LoVo (cell line): ENCODE data around the gene CNTROB.
"Not testable (repeated sequence)": the region's sequence is repeated elsewhere in the genome, so short reads cannot be mapped to it uniquely, and the experiment has no call there.

ENCODE experiments used
- DNase-seq: peaks from one replicate; pipeline ENCODE4 v3.0.0-alpha.2; 2016; ENCODE audit warnings: low spot score

The CNTROB gene

DNA sequence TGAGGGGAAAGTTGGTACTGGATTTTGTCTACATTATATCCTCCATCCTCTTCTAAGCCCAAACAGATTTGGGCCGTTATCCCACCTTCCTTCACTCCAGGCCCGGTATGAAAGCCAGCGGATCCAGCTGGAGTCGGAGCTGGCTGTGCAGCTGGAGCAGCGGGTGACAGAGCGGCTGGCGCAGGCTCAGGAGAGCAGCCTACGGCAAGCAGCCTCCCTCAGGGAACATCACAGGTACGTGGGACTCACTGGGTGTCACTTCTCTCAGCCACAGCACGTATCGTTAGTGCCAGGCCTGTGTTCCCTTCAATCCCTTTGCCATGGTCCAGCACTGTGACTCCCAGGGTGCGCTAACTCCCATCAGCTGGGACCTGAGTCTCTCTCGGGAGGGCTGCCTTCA is 11.3 kb downstream of the CNTROB start:
- no peak for DNase-seq

DNA sequence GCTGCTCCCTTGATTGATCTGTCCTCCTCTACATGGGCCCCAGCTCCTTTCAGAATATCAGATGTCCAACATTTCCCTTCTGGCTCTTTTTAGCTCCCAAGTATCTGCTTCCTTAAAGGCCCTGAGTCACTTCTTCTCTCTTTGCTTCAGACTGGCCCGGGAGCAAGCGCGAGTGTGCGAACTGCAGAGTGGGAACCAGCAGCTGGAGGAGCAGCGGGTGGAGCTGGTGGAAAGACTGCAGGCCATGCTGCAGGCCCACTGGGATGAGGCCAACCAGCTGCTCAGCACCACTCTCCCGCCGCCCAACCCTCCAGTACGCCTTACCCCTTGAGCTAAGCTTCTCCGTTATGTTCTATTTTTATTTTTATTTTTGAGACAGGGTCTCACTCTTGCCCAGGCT is 12.3 kb downstream of the CNTROB start:
- no peak for DNase-seq

DNA sequence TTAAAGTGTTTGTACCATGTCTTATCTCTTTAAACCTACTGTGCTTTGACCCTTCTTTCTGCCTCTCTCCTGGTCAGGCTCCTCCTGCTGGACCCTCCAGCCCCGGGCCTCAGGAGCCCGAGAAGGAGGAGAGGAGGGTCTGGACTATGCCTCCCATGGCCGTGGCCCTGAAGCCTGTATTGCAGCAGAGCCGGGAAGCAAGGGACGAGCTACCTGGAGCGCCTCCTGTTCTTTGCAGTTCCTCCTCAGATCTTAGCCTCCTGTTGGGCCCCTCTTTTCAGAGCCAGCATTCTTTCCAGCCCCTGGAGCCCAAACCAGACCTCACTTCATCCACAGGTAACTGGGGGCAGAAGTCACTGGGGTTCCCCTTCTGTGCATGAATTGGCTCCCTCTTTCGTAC is 13.6 kb downstream of the CNTROB start:
- DNase-seq = no peak

DNA sequence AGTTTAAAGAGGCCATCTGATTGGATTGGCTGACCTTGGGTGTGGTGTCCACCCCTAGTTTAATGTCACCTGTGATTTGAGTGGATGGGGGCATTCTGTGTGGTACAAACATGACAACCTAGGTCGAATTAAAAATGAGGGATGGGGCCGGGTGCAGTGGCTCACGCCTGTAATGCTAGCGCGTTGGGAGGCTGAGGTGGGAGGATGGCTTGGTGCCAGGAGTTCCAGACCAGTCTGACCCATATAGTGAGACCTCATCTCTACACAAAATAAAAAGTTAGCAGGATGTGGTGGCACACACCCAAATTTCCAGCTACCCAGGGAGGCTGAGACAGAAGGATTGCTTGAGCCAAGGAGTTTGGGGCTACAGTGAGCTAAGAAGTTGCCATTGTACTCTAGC is 14.4 kb downstream of the CNTROB start:
- no peak for DNase-seq

DNA sequence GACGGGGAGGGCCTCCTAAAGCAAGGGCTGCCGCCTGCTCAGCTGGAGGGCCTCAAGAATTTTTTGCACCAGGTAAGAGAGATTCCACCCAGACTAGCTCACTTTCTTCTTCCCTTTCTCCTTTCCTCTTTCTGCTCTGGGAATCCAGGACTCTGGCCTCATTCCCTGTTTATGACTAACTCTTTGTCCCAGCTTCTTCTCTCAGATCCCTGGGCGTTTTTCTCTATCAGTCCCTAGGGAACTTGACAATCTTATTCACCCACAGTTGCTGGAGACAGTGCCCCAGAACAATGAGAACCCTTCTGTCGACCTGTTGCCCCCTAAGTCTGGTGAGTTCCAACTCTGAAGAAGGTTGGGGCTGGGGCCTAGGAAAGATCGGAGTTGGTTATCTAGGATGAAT is 15.6 kb downstream of the CNTROB start:
- no peak for DNase-seq

DNA sequence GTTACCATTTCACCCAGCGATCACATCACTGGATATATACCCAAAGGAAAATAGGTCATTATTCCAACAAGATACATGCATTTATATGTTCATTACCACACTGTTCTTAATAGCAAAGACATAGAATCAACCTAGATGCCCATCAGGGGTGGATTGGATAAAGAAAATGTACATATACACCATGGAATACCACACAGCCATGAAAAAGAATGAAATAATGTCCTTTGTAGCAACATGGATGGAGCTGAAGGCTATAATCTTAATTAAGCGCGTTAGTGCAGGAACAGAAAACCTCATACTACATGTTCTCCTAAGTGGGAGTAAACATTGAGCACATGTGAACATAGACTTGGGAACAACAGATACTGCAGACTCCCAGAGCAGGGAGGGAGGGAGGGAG is 18.6 kb downstream of the CNTROB start:
- DNase-seq = no peak

DNA sequence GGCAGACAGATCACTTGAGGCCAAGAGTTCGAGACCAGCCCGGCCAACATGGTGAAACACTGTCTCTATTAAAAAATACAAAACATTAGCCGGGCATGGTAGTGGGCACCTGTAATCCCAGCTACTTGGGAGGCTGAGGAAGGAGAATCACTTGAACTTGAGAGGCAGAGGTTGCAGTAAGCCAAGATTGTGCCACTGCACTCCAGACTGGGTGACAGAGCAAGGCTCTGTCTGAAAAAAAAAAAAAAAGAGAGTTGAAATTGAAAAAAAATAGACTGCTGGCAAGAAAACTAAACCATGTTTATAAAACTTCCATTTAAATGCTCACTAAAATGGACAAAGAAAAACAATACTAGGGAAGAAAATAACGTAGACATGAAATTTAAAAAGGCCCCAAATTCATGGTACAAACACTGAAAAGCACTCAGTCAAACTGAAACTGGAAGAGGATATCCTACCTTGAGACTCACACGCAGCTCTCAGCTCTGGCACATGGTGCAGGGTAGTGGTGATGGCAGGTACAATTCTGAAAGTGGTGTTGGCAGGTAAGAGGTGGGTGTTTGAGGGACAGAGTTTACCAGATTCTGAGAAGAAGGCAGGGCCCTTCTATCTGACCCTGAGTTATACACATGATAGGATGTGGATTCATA is 19.3 kb downstream of the CNTROB start:
- DNase-seq = no peak

DNA sequence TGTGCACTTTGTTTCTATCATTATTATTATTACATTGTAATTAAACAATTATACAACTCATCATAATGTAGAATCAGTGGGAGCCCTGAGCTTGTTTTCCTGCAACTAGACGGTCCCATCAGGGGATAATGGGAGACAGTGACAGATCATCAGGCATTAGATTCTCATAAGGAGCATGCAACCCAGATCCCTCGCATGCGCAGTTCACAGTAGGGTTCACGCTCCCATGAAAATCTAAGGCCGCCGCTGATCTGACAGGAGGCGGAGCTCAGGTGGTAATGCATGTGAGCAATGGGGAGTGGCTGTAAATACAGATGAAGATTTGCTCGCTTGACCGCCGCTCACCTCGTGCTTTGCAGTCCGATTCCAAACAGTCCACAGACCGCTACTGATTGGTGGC is 21.3 kb downstream of the CNTROB start:
- DNase-seq = not testable (repeated sequence)

DNA sequence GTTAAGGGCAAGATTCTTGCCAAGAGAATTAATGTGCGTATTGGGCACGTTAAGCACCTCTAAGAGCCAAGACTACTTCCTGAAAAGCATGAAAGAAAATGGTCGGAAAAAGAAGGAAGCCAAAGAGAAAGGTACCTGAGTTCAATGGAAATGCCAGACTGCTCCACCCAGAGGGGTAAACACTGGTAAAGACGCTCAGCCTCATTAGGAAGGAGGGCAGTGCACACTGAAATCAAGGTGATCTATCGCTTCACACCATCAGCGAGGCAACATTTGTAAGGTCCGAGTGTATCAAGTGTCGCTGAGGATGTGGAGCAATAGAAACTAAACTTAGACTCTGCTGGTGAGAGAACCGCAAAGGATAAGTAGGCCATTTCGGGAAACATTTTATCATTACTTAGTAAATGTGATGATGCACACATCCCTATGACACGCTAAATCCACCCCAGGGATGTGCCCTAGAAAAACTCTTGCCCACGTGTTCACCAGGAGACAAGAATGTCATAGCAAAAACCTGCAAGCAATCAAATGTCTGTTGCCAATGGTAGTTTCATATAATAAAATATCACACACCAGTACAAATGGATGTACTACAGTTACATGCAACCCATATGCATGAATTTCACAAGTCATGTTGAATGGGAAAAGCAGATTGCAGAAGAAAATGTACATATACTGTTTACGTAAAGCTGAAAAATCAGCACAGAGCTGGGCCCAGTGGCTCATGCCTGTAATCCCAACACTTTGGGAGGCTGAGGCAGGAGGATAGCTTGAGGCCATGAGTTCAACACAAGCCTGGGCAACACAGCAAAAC is 23.6 kb downstream of the CNTROB start:
- DNase-seq = no peak

DNA sequence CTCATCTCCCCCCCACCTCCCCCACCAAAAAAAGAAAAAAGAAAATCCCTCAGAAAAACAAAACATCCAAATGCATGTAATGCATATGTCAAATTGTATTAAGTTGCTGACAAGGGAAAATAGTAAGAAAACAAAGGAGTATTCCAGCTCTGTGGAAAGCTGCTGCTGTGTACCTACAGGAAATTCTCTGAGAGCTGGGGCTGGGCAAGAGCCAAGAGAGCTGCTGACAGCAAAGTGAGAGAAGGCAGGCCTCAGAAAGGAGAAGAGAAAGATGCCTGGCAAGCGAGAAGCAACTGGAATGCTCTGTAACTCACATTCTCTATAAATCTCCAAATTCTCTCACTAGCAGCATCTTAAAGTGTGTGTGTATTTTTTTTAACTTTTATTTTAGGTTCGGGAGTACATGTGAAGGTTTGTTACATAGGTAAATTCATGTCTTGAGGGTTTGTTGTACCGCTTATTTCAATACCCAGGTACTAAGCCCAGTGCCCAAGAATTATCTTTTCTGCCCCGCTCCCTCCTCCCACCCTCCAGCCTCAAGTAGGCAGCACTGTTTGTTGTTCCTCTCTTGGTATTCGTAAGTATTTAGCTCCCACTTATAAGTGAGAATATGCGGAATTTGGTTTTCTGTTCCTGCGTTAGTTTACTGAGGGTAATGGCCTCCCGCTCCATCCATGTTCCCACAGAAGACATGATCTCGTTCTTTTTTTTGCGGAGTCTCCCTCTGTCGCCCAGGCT is 24.4 kb downstream of the CNTROB start:
- DNase-seq = no peak

DNA sequence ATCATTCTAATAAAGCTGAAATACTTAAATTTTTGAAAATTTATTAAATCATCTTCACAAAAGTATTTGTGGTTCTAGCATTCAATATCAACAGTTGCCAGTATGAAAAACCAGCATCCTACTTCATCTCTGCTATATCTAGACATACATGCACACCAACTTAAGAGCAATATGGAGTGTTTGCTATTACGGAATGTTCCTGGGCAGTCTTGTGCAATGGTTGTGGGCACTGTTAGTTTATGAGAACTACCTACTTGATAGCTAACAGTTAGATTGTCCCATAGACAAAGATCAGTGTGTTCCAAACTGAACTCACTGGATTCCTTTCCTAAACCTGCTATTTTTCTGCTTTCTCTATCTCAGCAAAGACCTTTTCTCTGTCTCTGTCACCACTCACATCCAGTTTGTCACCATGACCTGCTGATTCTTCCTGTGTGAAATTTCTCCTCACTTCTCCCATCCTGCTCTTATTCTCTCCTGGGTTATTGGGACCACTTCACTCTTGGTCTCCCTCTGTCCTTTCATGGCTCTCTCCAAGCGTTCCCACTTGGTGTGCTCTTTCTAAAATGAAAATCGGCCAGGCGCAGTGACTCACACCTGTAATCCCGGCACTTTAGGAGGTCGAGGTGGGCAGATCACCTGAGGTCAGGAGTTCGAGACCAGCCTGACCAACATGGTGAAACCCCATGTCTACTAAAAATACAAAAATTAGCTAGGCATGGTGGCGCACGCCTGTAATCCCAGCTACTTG is 27.7 kb downstream of the CNTROB start:
- no peak for DNase-seq

DNA sequence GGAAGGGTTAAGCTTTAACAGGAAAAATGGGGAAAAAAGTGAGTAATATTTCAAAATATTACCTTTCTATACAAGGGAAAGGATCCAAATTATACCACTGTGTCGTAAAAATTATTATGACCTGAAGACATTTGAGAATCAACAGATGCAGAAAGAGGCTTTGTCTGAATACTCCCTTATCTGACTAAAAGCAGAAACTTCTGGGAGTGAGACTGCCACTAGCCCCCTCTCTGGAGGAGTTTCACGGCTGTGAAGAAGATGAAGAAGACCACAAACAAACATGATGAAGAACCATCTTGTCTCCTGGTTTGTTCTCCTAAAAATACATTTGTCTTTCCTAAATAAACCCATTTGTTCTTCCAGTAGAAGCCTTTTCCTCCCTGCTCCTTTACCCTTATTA is 29.4 kb downstream of the CNTROB start:
- no peak for DNase-seq

DNA sequence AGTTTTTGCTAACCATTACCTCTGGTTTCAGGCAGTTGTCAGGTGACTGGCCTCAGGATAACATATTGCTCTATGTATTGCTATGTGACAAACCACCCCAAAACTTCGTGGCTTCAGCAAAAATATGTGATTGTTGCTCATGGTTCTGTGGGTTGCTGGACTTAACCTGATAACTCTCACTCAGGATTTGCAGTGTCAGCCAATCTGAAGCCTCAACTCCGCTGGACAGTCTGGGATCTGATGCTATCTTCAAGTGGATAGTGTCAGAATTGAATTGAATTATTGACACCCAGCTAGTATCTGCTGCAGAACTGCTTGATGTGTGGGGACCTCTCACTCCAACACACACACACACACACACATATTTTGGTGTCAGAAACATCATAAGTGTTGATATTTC is 35.7 kb downstream of the CNTROB start:
- DNase-seq = no peak

DNA sequence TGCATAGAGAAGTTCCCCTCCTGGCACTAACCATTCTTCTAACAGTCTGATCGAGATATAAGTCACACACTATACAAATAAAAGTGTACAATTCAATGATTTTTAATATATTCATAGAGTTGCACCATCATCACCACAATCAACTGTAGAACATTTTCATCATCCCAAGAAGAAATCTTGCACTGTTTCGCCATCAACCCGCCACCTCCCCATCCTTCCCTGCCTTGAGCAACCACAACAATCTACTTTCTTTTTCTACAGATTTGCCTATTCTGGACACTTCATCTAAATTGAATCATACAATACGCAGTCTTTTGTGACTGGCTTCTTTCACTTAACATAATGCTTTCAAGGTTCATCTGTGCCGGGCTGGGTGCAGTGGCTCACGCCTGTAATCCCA is 37.4 kb downstream of the CNTROB start:
- no peak for DNase-seq

DNA sequence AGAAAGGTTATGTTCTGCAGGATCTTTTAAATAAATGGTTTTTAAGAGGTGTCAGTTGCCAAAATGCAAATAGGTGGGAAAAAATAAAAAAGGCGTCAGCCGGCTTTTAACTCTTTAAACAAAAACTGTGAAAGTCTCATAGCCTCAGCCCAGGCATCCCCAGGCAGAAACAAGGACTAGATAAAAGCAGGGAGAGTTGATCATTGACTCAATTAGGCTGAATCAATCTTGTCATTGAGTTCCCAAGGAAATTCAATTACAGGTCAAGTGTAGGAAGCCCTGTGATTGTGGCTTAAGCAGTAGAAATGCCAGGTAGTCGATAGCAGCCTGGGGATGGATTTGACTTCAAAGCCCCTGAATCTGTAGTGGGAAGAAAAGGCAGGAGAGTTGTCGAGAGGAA is 39.6 kb downstream of the CNTROB start:
- no peak for DNase-seq

DNA sequence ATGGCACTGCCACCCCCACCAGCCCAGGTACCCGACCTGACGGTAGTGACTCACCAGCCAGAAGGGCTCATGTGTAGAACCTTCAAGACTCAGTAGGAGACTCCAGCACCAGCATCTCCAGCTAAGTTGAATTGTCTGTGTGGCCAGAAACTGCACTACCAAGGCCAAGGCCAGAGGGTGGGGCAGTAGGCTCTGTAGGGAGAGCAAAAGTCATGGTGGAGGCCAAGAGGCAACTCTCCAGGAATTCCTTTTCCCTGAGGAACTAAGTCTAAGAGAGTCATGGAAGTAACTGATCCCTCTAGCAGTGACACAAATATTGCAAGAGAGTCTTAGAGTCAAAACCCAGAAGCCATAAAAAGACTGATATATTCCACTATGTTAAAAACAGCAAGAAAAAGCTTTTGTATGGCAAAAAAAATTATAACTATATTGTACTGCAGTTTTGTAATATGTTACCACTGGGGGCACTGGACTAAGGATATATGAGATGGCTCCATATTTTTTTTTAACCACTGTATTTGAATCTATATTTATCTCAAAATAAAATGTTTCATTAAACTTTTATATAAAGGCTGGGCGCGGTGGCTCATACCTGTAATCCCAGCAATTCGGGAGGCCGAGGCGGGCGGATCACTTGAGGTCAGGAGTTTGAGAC is 40.3 kb downstream of the CNTROB start:
- no peak for DNase-seq

DNA sequence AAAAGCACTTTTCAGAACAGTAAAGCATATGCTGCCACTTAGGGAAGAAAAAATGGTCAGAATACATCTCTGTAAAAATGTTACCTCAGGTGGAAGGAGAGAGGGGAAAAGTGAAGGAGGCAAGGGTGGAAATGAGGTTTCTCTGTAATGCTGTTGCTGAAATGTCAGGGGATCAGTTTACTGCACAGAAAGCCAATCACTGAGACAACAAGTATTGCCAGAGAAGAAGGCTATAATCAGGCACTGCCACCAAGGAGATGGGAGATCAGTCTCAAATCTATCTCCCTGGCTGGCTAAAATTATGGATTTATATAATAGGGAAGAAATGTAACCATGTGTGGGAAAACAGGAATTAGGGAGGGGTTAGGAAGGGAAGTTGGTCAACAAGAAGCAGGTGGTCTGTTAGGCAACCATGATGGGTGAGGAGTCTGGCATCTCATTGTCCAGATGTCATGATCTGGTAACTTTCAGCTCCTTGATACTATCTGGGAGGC is 42.7 kb downstream of the CNTROB start:
- no peak for DNase-seq

DNA sequence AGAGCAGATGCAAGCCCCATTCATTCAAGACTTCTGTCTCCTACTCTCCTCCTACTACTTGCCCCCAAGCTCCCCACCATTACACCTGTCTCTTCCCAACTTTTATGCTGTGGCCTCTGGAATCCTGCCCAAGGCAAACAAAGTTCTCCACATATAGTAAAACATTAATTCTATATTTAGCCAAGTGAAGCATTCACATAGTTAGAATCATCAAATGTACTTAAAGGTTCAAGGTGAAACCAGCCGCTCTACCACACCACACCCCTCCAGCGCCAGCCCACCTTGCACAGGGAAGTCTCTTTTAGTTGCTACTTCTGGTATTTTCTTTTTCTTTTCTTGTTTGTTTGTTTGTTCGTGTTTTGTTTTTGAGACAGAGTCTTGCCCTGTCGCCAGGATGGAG is 45.0 kb downstream of the CNTROB start:
- no peak for DNase-seq

DNA sequence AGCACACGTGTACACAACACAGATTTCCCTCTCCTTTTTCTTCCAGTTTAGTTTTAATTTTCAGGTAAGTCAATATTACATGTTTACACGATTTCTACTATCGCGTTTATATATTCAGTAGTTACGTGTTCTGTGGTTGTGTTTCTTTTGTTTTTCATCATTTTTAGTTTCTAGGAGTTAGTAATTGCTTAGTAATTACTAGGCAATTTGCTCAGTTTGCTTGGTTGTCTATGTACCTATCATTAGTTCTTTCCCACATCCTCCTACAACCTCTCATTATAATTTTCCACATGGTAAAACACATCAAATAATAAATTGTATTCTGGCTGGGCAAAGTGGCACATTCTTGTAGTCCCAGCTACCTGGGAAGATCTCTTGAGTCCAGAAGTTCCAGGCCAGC is 45.8 kb downstream of the CNTROB start:
- DNase-seq = no peak

DNA sequence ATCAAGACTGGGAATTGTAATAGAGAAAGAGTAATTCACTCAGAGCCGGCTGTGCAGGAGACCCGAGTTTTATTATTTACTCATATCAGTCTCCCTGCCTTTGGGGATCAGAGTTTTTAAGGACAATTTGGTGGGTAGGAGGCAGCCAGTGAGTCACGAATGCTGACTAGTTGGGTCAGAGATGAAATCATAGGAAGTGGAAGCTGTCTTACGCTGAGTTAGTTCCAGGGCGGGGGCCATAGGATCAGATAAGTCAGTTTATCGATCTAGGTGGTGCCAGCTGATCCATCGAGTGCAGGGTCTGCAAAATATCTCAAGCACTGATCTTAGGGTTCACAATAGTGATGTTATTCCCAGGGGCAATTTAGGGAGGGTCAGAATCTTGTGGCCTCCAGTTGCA is 50.2 kb downstream of the CNTROB start:
- DNase-seq = no peak

DNA sequence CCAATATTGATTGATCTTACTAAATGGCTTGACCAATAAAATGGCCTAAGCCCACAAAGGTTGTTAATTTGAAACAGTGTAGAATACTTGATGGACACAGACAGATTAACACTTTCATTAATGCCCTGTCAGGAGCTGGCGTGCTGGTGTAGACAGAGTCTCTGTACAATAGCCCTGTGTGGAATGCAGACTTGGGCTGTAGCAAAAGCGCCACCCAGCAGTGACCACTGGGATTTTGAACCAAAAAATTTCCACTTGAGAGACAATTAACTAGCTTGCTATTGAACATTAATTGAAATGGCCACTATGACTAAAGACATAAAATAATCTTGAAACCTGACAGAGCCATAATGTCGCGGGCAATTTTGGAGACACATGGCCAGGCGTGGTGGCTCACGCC is 50.7 kb downstream of the CNTROB start:
- no peak for DNase-seq

DNA sequence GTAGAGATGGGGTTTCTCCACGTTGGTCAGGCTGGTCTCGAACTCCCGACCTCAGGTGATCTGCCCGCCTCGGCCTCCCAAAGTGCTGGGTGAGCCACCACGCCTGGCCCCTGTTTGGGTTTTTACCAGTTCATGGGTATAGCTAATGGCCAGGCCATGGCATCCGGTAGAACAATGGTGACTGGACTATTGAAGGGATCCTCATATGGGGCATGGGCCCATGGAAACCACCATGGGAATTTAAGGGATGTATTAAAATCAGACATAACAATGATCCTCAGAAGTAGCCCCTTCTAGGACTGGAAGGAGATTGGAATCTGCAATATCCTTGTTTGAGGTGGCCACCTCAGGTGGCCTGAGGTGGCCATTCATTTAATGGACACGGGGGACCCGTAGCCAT is 52.9 kb downstream of the CNTROB start:
- DNase-seq = no peak
